ENCODE data around the gene GALNT13. TPM values are rescaled to one million over a fixed set of nuclear protein-coding genes. Genes with fewer than 3 reads are reported as not detected.

The GALNT13 gene
- total and polyA plus RNA-seq, 12 donors, result 0.54 to 11.8 (median 3.1) TPM; not detected in 1

DNA sequence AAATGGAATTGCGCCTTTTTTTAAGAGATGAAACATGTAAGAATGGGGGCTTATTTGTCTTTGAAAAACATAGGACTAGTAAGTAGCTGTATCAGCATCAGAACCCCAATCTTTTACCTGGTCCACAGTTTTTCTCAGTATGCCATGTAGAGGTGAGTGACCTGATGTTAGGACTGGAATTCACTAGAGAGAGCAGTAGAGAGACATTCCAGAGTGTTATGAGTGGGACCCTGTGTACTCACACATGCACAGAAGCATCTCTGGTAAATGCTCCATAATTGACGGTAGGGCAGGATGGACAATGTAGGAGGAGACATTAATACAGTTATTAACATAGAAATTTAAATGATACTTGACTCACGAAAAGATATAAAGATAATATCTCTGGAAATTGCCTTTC lies 1.4 kb upstream of the GALNT13 start:
- Histone ChIP-seq H3K27me3 (peaks cover 10% of the 10 kb centered on the region), H3K27ac (no peak overlapping the region), H3K4me1 (replicated peaks in 1 of 2) (no peaks in the 10 kb centered on the region), H3K36me3 (replicated peaks in 1 of 2) (no peaks in the 10 kb centered on the region), H3K9me3 (replicated peaks in 1 of 3) (no peaks in the 10 kb centered on the region), H3K4me3 (no peak overlapping the region)
- no peak for TF ChIP-seq POLR2A (IDR thresholded peaks at IDR 0.05)
- TF ChIP-seq, protein P1, sequence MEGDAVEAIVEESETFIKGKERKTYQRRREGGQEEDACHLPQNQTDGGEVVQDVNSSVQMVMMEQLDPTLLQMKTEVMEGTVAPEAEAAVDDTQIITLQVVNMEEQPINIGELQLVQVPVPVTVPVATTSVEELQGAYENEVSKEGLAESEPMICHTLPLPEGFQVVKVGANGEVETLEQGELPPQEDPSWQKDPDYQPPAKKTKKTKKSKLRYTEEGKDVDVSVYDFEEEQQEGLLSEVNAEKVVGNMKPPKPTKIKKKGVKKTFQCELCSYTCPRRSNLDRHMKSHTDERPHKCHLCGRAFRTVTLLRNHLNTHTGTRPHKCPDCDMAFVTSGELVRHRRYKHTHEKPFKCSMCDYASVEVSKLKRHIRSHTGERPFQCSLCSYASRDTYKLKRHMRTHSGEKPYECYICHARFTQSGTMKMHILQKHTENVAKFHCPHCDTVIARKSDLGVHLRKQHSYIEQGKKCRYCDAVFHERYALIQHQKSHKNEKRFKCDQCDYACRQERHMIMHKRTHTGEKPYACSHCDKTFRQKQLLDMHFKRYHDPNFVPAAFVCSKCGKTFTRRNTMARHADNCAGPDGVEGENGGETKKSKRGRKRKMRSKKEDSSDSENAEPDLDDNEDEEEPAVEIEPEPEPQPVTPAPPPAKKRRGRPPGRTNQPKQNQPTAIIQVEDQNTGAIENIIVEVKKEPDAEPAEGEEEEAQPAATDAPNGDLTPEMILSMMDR (IDR thresholded peaks at IDR 0.05), result peak in 1 of 6 experiments; percentile 3
- WGBS, 4 donors, result 59 to 76% (median 75%) methylated on average over 3 of the region's 3 CpGs
- no peak for DNase-seq
- intact Hi-C loops (cut with DNase I), result no loop called here

DNA sequence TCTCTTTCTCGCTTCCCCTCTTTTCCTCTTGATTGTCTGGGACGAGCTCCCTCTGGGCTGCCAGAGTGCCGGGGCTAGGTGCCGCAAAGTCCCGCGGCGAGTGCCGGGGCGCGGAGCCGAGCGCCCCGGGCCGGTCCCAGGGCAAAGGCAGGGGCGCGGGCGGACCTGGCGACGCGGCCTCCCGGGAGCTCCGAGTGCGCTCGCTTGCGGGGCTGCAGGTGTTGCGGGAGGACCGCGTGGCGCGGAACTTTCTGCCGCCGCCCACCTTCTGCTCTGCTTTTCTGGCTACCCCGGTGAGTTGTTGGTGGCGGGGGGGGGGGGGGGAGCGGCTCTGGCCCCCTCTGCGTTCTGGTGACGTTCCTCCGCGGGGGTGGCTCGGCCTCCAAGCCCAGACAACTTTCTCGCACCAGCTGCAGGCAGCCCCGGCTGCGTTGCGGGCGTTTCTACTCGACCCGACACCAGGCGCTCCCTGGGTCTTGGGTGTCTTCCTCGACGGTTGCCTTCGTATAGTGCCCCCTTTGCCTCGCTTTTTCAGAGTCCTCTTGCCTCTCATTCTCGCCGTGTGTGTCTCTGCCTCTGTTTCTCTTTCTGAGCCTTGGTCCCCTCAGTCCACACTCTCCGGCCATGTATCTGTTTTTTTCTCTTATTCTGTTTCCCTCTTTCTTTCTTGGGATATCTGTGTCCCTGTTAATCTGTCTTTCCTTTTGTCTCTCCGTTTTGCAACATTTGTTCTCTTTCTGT lies 759 bp downstream of the GALNT13 start:
- peaks cover 10% of the 10 kb centered on the region for H3K27me3 ChIP-seq
- H3K9me3 ChIP-seq (replicated peaks in 1 of 3), result no peaks in the 10 kb centered on the region
- DNase-seq, result peak in 1 of 7 donors; percentile 17
- peak overlapping the region in 1 of 5 donors; percentile 17 for H3K27ac ChIP-seq
- no peak for TF ChIP-seq POLR2A (IDR thresholded peaks at IDR 0.05)
- no peaks in the 10 kb centered on the region for H3K36me3 ChIP-seq (replicated peaks in 1 of 2)
- WGBS, 4 donors, result 2 to 3% (median 2%) methylated on average over 15 to 56 of the region's 56 CpGs
- no peaks in the 10 kb centered on the region for H3K4me1 ChIP-seq (replicated peaks in 1 of 2)
- intact Hi-C loops (cut with DNase I), result no loop called here
- peak overlapping the region in 1 of 4 donors; percentile 29 for H3K4me3 ChIP-seq

DNA sequence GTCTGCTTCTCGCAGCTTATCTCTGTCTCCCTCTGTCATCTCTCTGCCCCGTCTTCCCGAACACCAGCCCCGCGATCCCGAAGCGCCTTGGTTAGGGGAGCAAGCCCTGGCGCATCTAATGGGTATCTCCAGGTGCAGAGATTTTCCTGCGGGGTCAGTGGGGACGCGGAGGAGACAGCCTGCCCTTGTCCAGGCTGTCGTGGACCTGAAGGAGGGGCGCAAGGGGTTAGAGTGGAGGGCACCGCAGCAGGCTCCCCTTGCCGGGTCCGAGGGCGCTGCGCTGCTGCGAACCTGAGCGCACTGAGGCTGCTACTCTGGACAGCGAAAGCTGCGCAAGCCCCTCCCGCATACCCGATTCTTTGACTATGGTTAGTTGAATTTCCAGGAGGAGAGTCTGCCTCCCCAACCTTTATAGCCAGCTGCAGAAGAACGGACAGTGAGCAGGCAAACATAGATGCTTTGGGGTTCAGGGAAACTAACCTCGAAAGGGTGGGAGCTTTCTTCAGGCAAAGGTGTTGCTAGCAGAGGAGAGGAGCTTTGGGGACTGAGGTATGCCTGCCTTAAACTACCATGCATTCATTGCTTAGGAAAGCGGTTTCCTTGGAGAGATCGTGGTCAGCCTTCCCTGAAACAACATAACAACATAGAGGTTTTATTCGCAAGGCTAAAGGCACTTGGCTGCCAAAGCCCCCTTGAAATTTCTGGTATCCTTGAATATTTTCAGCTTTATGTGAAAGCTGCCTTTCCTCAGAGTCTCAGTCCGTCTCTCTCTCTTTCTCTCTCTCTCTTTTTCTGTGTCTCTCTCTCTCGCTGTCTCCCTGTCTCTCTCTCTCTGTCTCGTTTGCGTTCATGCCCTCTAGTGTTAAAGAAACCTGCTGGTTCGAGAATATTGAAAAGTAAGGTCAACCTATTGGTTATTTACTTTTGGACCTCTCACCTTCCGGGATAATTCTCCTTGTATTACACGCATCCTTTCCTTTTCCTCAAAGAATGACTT lies 1.6 kb downstream of the GALNT13 start:
- WGBS, 4 donors, result 3 to 5% (median 4%) methylated on average over 26 to 36 of the region's 36 CpGs
- DNase-seq, result peak in 1 of 7 donors; percentile 15
- Histone ChIP-seq H3K4me3 (no peak overlapping the region), H3K27me3 (peaks cover 10% of the 10 kb centered on the region), H3K4me1 (replicated peaks in 1 of 2) (no peaks in the 10 kb centered on the region), H3K27ac (no peak overlapping the region), H3K36me3 (replicated peaks in 1 of 2) (no peaks in the 10 kb centered on the region), H3K9me3 (replicated peaks in 1 of 3) (no peaks in the 10 kb centered on the region)
- intact Hi-C loops (cut with DNase I), result no loop called here
- TF ChIP-seq, protein P1 (IDR thresholded peaks at IDR 0.05), result no peak
- no peak for TF ChIP-seq POLR2A (IDR thresholded peaks at IDR 0.05)

DNA sequence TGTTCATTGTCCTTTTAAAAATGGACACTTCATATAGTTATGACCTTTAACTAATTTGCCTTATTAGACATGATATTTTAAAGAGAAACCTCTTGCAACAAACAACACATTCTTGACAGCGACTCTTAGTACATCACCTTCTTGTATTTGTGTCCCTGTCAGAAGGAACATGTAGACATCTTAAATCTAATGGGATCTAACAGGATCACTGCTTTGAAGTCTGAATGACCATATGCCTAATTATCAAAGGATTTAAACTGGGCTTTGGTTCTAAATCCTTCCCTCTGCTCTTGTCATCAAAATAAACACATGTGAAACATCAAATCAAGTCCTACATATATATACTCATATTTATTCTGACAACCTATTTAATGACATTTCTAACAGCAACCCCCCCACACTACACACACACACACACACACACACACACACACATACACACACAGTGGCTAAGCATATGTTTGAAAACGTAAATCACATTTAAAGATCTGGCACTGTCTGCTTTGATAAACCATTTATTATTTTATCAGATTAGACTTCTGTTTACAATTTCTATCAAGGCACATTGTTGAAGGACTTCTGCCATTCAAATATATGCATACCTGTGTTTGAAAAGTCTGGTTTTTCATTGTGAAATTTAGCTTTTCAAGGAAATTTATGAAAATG lies 4.2 kb downstream of the GALNT13 start:
- Histone ChIP-seq H3K27me3 (peaks cover 10% of the 10 kb centered on the region), H3K4me3 (no peak overlapping the region)
- WGBS, 4 donors, result 56 to 77% (median 72%) methylated on average over 2 of the region's 2 CpGs

More for the DNA sequence above, 4.2 kb downstream of the GALNT13 start:
- Histone ChIP-seq H3K36me3 (replicated peaks in 1 of 2) (no peaks in the 10 kb centered on the region), H3K9me3 (replicated peaks in 1 of 3) (no peaks in the 10 kb centered on the region), H3K27ac (no peak overlapping the region), H3K4me1 (replicated peaks in 1 of 2) (no peaks in the 10 kb centered on the region)
- DNase-seq, result no peak
- intact Hi-C loops (cut with DNase I), result no loop called here
- TF ChIP-seq, protein P1 (IDR thresholded peaks at IDR 0.05), result no peak
- TF ChIP-seq POLR2A (IDR thresholded peaks at IDR 0.05), result no peak

Data from adrenal gland (tissue), 12 donors.